Spleen (tissue), 11 donors: ENCODE measurements around the gene GALNT7. TPM values are rescaled to one million over a fixed set of nuclear protein-coding genes. Genes with fewer than 3 reads are reported as not detected.

ENCODE experiments used
- DNase-seq: peaks from one replicate; pipeline ENCODE4 v3.0.0-alpha.2; 2020
- H3K27ac ChIP-seq, 8 donors: fragments of 200-600 bp; sonication (generic) in 7 of 8; 1 replicate in 4 of 8; 2 replicates in 4 of 8; pipeline versions ENCODE4 v1.5.0 to v1.8.0; 2016 to 2021; ENCODE audit warnings: inconsistent platforms in 4 of 8, mild to moderate bottlenecking in 4 of 8, moderate library complexity in 1 of 8
- H3K27me3 ChIP-seq, 7 donors: fragments of 200-600 bp; sonication (generic) in 6 of 7; replicated peaks in 1 of 7; 1 replicate in 4 of 7; 2 replicates in 3 of 7; pipeline versions ENCODE4 v1.5.0 to v1.8.0; 2016 to 2021; ENCODE audit warnings: inconsistent platforms in 3 of 7, mild to moderate bottlenecking in 1 of 7
- H3K36me3 ChIP-seq, 6 donors: fragments of 200-600 bp; sonication (generic) in 5 of 6; 1 replicate in 4 of 6; 2 replicates in 2 of 6; pipeline versions ENCODE4 v1.5.0 to v1.8.0; 2016 to 2021; ENCODE audit warnings: inconsistent platforms in 2 of 6
- H3K4me1 ChIP-seq, 6 donors: fragments of 200-600 bp; sonication (generic) in 5 of 6; 1 replicate in 3 of 6; 2 replicates in 3 of 6; pipeline versions ENCODE4 v1.5.0 to v1.8.0; 2016 to 2021; ENCODE audit warnings: inconsistent platforms in 3 of 6
- H3K4me3 ChIP-seq, 8 donors: fragments of 200-600 bp; sonication (generic) in 7 of 8; 1 replicate in 4 of 8; 2 replicates in 4 of 8; pipeline versions ENCODE4 v1.5.0 to v1.8.0; 2016 to 2021; ENCODE audit warnings: inconsistent platforms in 4 of 8, mild to moderate bottlenecking in 4 of 8, moderate library complexity in 2 of 8
- H3K9me3 ChIP-seq, 8 donors: fragments of 200-600 bp; sonication (generic) in 7 of 8; 1 replicate in 4 of 8; 2 replicates in 4 of 8; pipeline versions ENCODE4 v1.5.0 to v1.8.0; 2016 to 2021; ENCODE audit warnings: inconsistent platforms in 4 of 8
- CTCF ChIP-seq, 11 experiments: fragments of 200-600 bp in 7 of 11; fragments of 450-650 bp in 4 of 11; sonication (generic) in 4 of 11; IDR thresholded peaks in 8 of 11; conservative IDR thresholded peaks in 3 of 11; 1 replicate in 7 of 11; 2 replicates in 4 of 11; pipeline versions ENCODE4 v1.4.0 to v1.8.0; 2016 to 2021; ENCODE audit warnings: antibody characterized with exemption in 11 of 11, inconsistent platforms in 4 of 11, mild to moderate bottlenecking in 1 of 11
- POLR2A ChIP-seq, 3 donors: fragments of 450-650 bp; IDR thresholded peaks; one replicate each; pipeline ENCODE4 v1.5.1; 2017; ENCODE audit warnings: antibody characterized with exemption in 3 of 3, mild to moderate bottlenecking in 1 of 3
- POLR2AphosphoS5 ChIP-seq, 3 donors: sonication (generic); formaldehyde crosslinking; IDR thresholded peaks; one replicate each; pipeline ENCODE4 v1.5.1; 2017; ENCODE audit warnings: antibody characterized with exemption in 3 of 3
- WGBS, 5 donors: extraction: QIAGEN DNeasy Blood & Tissue Kit in 3 of 5; methylation state at CpG; one replicate each; pipeline versions ENCODE4 v1.1.5 to v1.1.7; 2013 to 2018; 5-methylcytosine and 5-hydroxymethylcytosine counted together
- intact Hi-C: fragments of 100-400 bp; cut with DNase I; formaldehyde crosslinking; loops from one replicate; pipeline ENCODE4 v1.15.0; 2023; ENCODE audit warnings: low total_unique reads
- polyA plus RNA-seq, 3 donors: library from polyadenylated mRNA; stranded (reverse); fragments of 200-250 nt; gene quantifications; one replicate each; pipeline ENCODE4 v1.2.1, GENCODE V29; 2013
- total RNA-seq, 7 donors: library from RNA; depleted of rRNA in 3 of 7; stranded (reverse); fragments of >200 nt in 3 of 7; fragmentation: NEBNext Ultra II Directional in 4 of 7; extraction: Animal tissue kit (Norgen Biotek cat#: 25700) in 4 of 7; gene quantifications; one replicate each; pipeline versions ENCODE4 v1.1.0 to v1.2.1, GENCODE V29; 2016 to 2021
- donor health status: healthy with polysubstance abuse.
- donor health status: DM: no; HTN: no; CAD: no; lungs with moderate emphysema.
- donor health status: DM: no; HTN: no; CAD: no.
- donor health status: Bipolar disorder and iron deficiency.
- donor health status: healthy.
- donor health status: DM: no; HTN: no; CAD: no.
- donor health status: DM: yes; HTN: yes; CAD: no.

The GALNT7 gene
- total and polyA plus RNA-seq, 10 donors: 7.6 to 28.5 (median 20.9) TPM

DNA sequence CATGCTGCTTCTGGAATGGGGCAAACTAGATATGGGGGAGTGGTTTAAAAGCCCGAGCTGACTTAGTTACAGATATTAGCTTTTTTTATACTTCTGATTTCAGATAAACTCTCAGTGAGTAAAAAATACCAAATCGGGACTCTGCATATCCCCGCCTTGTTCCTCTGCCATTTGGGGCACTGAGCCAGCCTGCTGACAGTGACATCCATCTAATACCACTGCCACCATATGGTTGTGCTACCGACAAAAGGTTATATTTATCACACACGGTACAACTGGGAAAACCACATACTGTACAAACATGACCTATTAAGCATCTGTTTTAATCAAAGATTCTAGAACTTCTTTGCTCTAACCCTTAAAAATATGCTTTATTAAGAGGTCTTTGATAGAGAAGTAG lies 78.7 kb downstream of the GALNT7 start:
- Histone ChIP-seq H3K9me3 (no peaks in the 10 kb centered on the region), H3K27me3 (no peaks in the 10 kb centered on the region), H3K27ac (no peak overlapping the region), H3K4me1 (peaks cover 0 to 47% (median 0%) of the 10 kb centered on the region in 6 donors), H3K4me3 (no peak overlapping the region), H3K36me3 (peaks cover 0 to 16% (median 0%) of the 10 kb centered on the region in 6 donors)
- DNase-seq: no peak
- TF ChIP-seq CTCF (IDR thresholded peaks at IDR 0.05 in 8 of 11, conservative IDR thresholded peaks at IDR 0.05 in 3 of 11) (no peak), POLR2AphosphoS5 (IDR thresholded peaks at IDR 0.05) (no peak), POLR2A (IDR thresholded peaks at IDR 0.05) (no peak)
- intact Hi-C loops: no loop called here
- 38 to 49% (median 41%) methylated on average over 5 of the region's 5 CpGs for WGBS, 5 donors

DNA sequence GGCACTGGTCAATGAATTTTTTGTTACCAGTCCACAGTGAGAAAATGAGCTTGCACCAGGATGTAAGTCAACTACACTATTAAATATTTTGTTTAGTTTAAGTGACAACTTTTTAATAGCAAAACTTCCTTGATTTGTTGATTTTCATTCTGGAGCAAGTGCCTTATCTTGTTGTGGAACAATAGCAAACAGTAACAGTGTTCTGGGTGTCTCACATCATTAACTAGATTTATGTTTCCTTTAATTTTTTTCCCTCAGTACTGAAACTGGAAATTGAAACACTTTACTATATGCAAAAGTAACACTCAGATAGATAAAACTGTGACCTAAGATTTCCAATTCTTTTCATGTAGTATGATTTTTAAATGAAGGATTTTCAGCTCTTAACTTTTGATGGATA lies 80.1 kb downstream of the GALNT7 start:
- DNase-seq: no peak
- Histone ChIP-seq H3K27ac (no peak overlapping the region), H3K27me3 (no peaks in the 10 kb centered on the region), H3K36me3 (peaks cover 0 to 16% (median 0%) of the 10 kb centered on the region in 6 donors), H3K4me1 (peaks cover 0 to 44% (median 0%) of the 10 kb centered on the region in 6 donors), H3K9me3 (no peaks in the 10 kb centered on the region), H3K4me3 (no peak overlapping the region)
- intact Hi-C loops: no loop called here
- TF ChIP-seq POLR2A (IDR thresholded peaks at IDR 0.05) (no peak), POLR2AphosphoS5 (IDR thresholded peaks at IDR 0.05) (no peak), CTCF (IDR thresholded peaks at IDR 0.05 in 8 of 11, conservative IDR thresholded peaks at IDR 0.05 in 3 of 11) (no peak)

GRCh38 chr4:173252024-173252935 lies 83.7 kb downstream of the GALNT7 start:
- Histone ChIP-seq H3K4me3 (no peak overlapping the region), H3K27me3 (no peaks in the 10 kb centered on the region), H3K4me1 (peaks cover 0 to 32% (median 0%) of the 10 kb centered on the region in 6 donors), H3K27ac (no peak overlapping the region), H3K9me3 (no peaks in the 10 kb centered on the region), H3K36me3 (peaks cover 0 to 16% (median 0%) of the 10 kb centered on the region in 6 donors)
- DNase-seq: no peak
- intact Hi-C loops: no loop called here
- 59 to 65% (median 64%) methylated on average over 6 of the region's 6 CpGs for WGBS, 5 donors
- TF ChIP-seq POLR2AphosphoS5 (IDR thresholded peaks at IDR 0.05) (no peak), CTCF (IDR thresholded peaks at IDR 0.05 in 8 of 11, conservative IDR thresholded peaks at IDR 0.05 in 3 of 11) (no peak), POLR2A (IDR thresholded peaks at IDR 0.05) (no peak)

DNA sequence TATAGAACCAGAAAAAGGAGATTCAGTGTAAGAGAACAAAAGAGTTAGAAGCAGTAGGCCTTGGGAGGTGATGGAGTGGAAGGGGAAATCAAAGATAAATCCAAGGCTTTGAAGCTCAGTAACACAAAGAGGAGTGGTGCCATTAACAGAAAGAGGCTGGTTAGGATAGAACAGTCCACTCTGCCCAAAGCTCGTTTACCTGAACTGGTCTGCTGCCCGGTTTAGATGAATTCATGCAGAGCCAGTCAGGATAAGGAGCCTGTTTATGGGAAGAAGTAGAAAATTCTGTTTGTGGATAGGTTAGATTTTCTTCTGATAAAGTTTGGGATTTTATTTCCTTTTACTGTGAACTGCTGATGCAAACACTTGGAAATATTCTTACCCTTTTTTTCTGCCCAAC lies 85.0 kb downstream of the GALNT7 start:
- Histone ChIP-seq H3K4me1 (peaks cover 0 to 31% (median 0%) of the 10 kb centered on the region in 6 donors), H3K9me3 (no peaks in the 10 kb centered on the region), H3K36me3 (peaks cover 0 to 9% (median 0%) of the 10 kb centered on the region in 6 donors), H3K27ac (no peak overlapping the region), H3K27me3 (no peaks in the 10 kb centered on the region), H3K4me3 (no peak overlapping the region)
- no peak for TF ChIP-seq CTCF (IDR thresholded peaks at IDR 0.05 in 8 of 11, conservative IDR thresholded peaks at IDR 0.05 in 3 of 11)
- TF ChIP-seq POLR2AphosphoS5 (IDR thresholded peaks at IDR 0.05): no peak
- no peak for TF ChIP-seq POLR2A (IDR thresholded peaks at IDR 0.05)
- DNase-seq: no peak
- 86 to 91% (median 87%) methylated on average over 2 of the region's 2 CpGs for WGBS, 5 donors
- intact Hi-C loops: no loop called here
